Measurements from ENCODE around the gene KRT25.

The KRT25 gene

DNA sequence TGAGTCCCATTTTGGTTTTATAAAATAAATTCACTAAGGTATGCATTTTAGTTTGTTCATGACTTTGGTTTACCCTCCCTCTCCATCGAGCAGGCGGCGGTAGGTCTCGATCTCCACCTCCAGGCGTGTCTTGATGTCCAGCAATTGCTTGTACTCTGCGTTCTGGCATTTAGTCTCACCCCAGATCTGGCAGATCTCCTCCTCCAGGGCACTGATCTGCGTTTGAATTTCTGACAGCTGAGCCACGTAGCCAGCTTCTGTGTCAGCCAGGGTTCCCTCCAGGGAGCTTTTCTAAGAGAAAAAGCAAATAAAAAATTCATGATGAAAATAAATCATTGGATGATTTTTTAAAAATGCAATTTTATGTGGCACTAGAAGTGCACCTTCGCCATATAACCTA is 55.8 kb downstream of the KRT25 start:
- H3K4me1 ChIP-seq (ENCODE audit: control insufficient read depth, low read depth, low read length), result no peaks in the 10 kb centered on the region
- no peak overlapping the region for H3K27ac ChIP-seq (ENCODE audit: low read depth, low read length)
- no peak overlapping the region for H3K23ac ChIP-seq (ENCODE audit: low read length)
- H3K4me2 ChIP-seq (ENCODE audit: low read length), result no peak overlapping the region
- H4K5ac ChIP-seq (ENCODE audit: low read length), result no peak overlapping the region
- no peak overlapping the region for H2AK5ac ChIP-seq (ENCODE audit: low read length)
- H2BK15ac ChIP-seq (replicated peaks; ENCODE audit: low read depth), result no peak overlapping the region
- no peaks in the 10 kb centered on the region for H3K79me2 ChIP-seq (ENCODE audit: control insufficient read depth, insufficient read depth, low read length)
- no peaks in the 10 kb centered on the region for H3K27me3 ChIP-seq (ENCODE audit: insufficient read depth, low read length, poor library complexity)
- H3K79me1 ChIP-seq (ENCODE audit: low read length), result no peaks in the 10 kb centered on the region
- no peak overlapping the region for H4K8ac ChIP-seq (ENCODE audit: low read depth, low read length)
- no peak overlapping the region for H2BK5ac ChIP-seq (ENCODE audit: low read length)
- no peak overlapping the region for H2BK120ac ChIP-seq (ENCODE audit: low read depth, low read length)
- H3K4ac ChIP-seq (ENCODE audit: low read depth, low read length), result no peak overlapping the region
- no CpG with 5 or more reads among the region's 9 CpGs for WGBS (ENCODE audit: extremely low coverage, insufficient coverage, low lambda C conversion rate)
- no peak overlapping the region for H3K18ac ChIP-seq (ENCODE audit: low read length)
- H3K36me3 ChIP-seq (ENCODE audit: control insufficient read depth, insufficient read depth, low read length), result no peaks in the 10 kb centered on the region
- H3K4me3 ChIP-seq (ENCODE audit: low read length), result no peak overlapping the region
- no peak overlapping the region for H3K9ac ChIP-seq (ENCODE audit: low read length)
- no peak for DNase-seq
- no peak overlapping the region for H3K56ac ChIP-seq (ENCODE audit: low read length)
